Esophagus muscularis mucosa (tissue), 4 donors: Measurements from ENCODE around the gene SCN8A. TPM values are rescaled to one million over a fixed set of nuclear protein-coding genes. Genes with fewer than 3 reads are reported as not detected.
"Not testable (repeated sequence)": the region's sequence is repeated elsewhere in the genome, so short reads cannot be mapped to it uniquely, and the experiment has no call there.

ENCODE experiments used
- DNase-seq: peaks from one replicate; pipeline ENCODE4 v3.0.0-alpha.2; 2017; ENCODE audit errors: extremely low spot score
- H3K27ac ChIP-seq, 4 donors: fragments of 200-600 bp; sonication (generic); replicated peaks in 1 of 4; 1 replicate in 3 of 4; 2 replicates in 1 of 4; pipeline ENCODE4 v1.5.1; 2016 to 2019; ENCODE audit warnings: mild to moderate bottlenecking in 1 of 4
- H3K27me3 ChIP-seq, 4 donors: fragments of 200-600 bp; sonication (generic); one replicate each; pipeline versions ENCODE4 v1.5.1 to v1.6.0; 2016 to 2019
- H3K36me3 ChIP-seq, 4 donors: fragments of 200-600 bp; sonication (generic); one replicate each; pipeline ENCODE4 v1.5.1; 2016 to 2019
- H3K4me1 ChIP-seq, 4 donors: fragments of 200-600 bp; sonication (generic); one replicate each; pipeline ENCODE4 v1.5.1; 2016 to 2019
- H3K4me3 ChIP-seq, 4 donors: fragments of 200-600 bp; sonication (generic); 1 replicate in 2 of 4; 2 replicates in 2 of 4; pipeline ENCODE4 v1.5.1; 2016 to 2019; ENCODE audit warnings: mild to moderate bottlenecking in 4 of 4, moderate library complexity in 1 of 4
- H3K9me3 ChIP-seq, 4 donors: fragments of 200-600 bp; sonication (generic); 1 replicate in 3 of 4; 2 replicates in 1 of 4; pipeline ENCODE4 v1.5.1; 2016 to 2019
- CTCF ChIP-seq, 3 experiments: fragments of 200-600 bp in 2 of 3; fragments of 450-650 bp in 1 of 3; sonication (generic) in 2 of 3; IDR thresholded peaks; one replicate each; pipeline ENCODE4 v1.5.1; 2017 to 2019; ENCODE audit warnings: antibody characterized with exemption in 3 of 3, mild to moderate bottlenecking in 2 of 3, moderate library complexity in 1 of 3
- EP300 ChIP-seq: sonication (generic); formaldehyde crosslinking; IDR thresholded peaks from one replicate; pipeline ENCODE4 v1.6.1; 2017; ENCODE audit warnings: antibody characterized with exemption
- POLR2A ChIP-seq: fragments of 450-650 bp; IDR thresholded peaks from one replicate; pipeline ENCODE4 v1.6.1; 2017; ENCODE audit warnings: antibody characterized with exemption, moderate library complexity, mild to moderate bottlenecking, low read depth
- POLR2AphosphoS5 ChIP-seq, 2 donors: sonication (generic); formaldehyde crosslinking; IDR thresholded peaks; one replicate each; pipeline ENCODE4 v1.6.1; 2017; ENCODE audit warnings: antibody characterized with exemption in 2 of 2
- WGBS: methylation state at CpG from one replicate; pipeline ENCODE4 v1.1.5; 2018; 5-methylcytosine and 5-hydroxymethylcytosine counted together
- intact Hi-C: fragments of 100-400 bp; cut with DNase I; formaldehyde crosslinking; loops from one replicate; pipeline ENCODE4 v1.15.1; 2023
- total RNA-seq, 4 donors: library from RNA; depleted of rRNA; stranded (reverse); fragments of >200 nt; gene quantifications; one replicate each; pipeline versions ENCODE4 v1.1.0 to v1.2.1, GENCODE V29; 2016

Gene SCN8A
- total RNA-seq, 4 donors from 2014 or later: 0.26 to 0.42 (median 0.31) TPM

- no peaks in the 10 kb centered on the region for H3K27me3 ChIP-seq
- H3K4me3 ChIP-seq: no peak overlapping the region
- DNase-seq: no peak
- WGBS: 88% methylated on average over 3 of the region's 3 CpGs
- intact Hi-C loops: no loop called here
- H3K27ac ChIP-seq: no peak overlapping the region
- H3K4me1 ChIP-seq: no peaks in the 10 kb centered on the region
- peaks cover 0 to 18% (median 12%) of the 10 kb centered on the region in 4 donors for H3K9me3 ChIP-seq
- H3K36me3 ChIP-seq: no peaks in the 10 kb centered on the region
- TF ChIP-seq CTCF (IDR thresholded peaks at IDR 0.05): no peak
- TF ChIP-seq POLR2A: no peak
- TF ChIP-seq EP300: no peak
- no peak for TF ChIP-seq POLR2AphosphoS5 (IDR thresholded peaks at IDR 0.05)
Measured at GRCh38 chr12:51636581-51636980, 45.5 kb downstream of the SCN8A start.

- peaks cover 0 to 18% (median 12%) of the 10 kb centered on the region in 4 donors for H3K9me3 ChIP-seq
- TF ChIP-seq CTCF (IDR thresholded peaks at IDR 0.05) (no peak), EP300 (no peak), POLR2AphosphoS5 (IDR thresholded peaks at IDR 0.05) (no peak), POLR2A (no peak)
- WGBS: 96% methylated on average over 1 of the region's 1 CpG
- no peak overlapping the region for H3K27ac ChIP-seq
- H3K4me1 ChIP-seq: no peaks in the 10 kb centered on the region
- intact Hi-C loops: no loop called here
- no peaks in the 10 kb centered on the region for H3K27me3 ChIP-seq
- DNase-seq: no peak
- H3K36me3 ChIP-seq: no peaks in the 10 kb centered on the region
- H3K4me3 ChIP-seq: no peak overlapping the region
Measured at GRCh38 chr12:51636986-51637385, 46.0 kb downstream of the SCN8A start.

- intact Hi-C loops: no loop called here
- H3K27ac ChIP-seq: no peak overlapping the region
- 91% methylated on average over 5 of the region's 5 CpGs for WGBS
Measured at GRCh38 chr12:51639361-51639760, 48.3 kb downstream of the SCN8A start.

GRCh38 chr12:51642286-51642685 lies 51.3 kb downstream of the SCN8A start:
- Histone ChIP-seq H3K36me3 (no peaks in the 10 kb centered on the region), H3K27ac (no peak overlapping the region), H3K4me1 (no peaks in the 10 kb centered on the region), H3K9me3 (peaks cover 0 to 16% (median 12%) of the 10 kb centered on the region in 4 donors), H3K27me3 (no peaks in the 10 kb centered on the region), H3K4me3 (no peak overlapping the region)
- DNase-seq: no peak
- TF ChIP-seq POLR2AphosphoS5 (IDR thresholded peaks at IDR 0.05) (no peak), CTCF (IDR thresholded peaks at IDR 0.05) (no peak)
- intact Hi-C loops: no loop called here

More at GRCh38 chr12:51639361-51639760, 48.3 kb downstream of the SCN8A start:
- TF ChIP-seq CTCF (IDR thresholded peaks at IDR 0.05) (no peak), POLR2AphosphoS5 (IDR thresholded peaks at IDR 0.05) (no peak), EP300 (no peak), POLR2A (no peak)
- no peaks in the 10 kb centered on the region for H3K27me3 ChIP-seq
- H3K36me3 ChIP-seq: no peaks in the 10 kb centered on the region
- no peak overlapping the region for H3K4me3 ChIP-seq
- peaks cover 0 to 18% (median 12%) of the 10 kb centered on the region in 4 donors for H3K9me3 ChIP-seq
- no peaks in the 10 kb centered on the region for H3K4me1 ChIP-seq
- DNase-seq: no peak

- no peak for DNase-seq
- no peak for TF ChIP-seq POLR2A
- TF ChIP-seq CTCF (IDR thresholded peaks at IDR 0.05): no peak
- no peak for TF ChIP-seq POLR2AphosphoS5 (IDR thresholded peaks at IDR 0.05)
- TF ChIP-seq EP300: no peak
- no peak overlapping the region for H3K27ac ChIP-seq
- intact Hi-C loops: no loop called here
- H3K4me1 ChIP-seq: no peaks in the 10 kb centered on the region
- H3K27me3 ChIP-seq: no peaks in the 10 kb centered on the region
- no peaks in the 10 kb centered on the region for H3K9me3 ChIP-seq
- no peaks in the 10 kb centered on the region for H3K36me3 ChIP-seq
- H3K4me3 ChIP-seq: no peak overlapping the region
- WGBS: 76% methylated on average over 1 of the region's 1 CpG
Measured at GRCh38 chr12:51643951-51644350, 52.9 kb downstream of the SCN8A start.

GRCh38 chr12:51644691-51645090 lies 53.7 kb downstream of the SCN8A start:
- 91% methylated on average over 13 of the region's 23 CpGs for WGBS
- H3K36me3 ChIP-seq, H3K27me3 ChIP-seq, H3K27ac ChIP-seq, DNase-seq, H3K9me3 ChIP-seq, H3K4me3 ChIP-seq, H3K4me1 ChIP-seq, intact Hi-C loops: not testable (repeated sequence)
